Left ventricle myocardium inferior (tissue), 1 donor: ENCODE results near the gene TSKS. TPM values are rescaled to one million over a fixed set of nuclear protein-coding genes. Genes with fewer than 3 reads are reported as not detected.

ENCODE experiments used
- DNase-seq: peaks from one replicate; pipeline ENCODE4 v3.0.0-alpha.2; 2020
- H3K27ac ChIP-seq: fragments of 200-600 bp; replicated peaks from 2 replicates; pipeline ENCODE4 v1.8.0; 2021
- H3K27me3 ChIP-seq: fragments of 200-600 bp; 2 replicates; pipeline ENCODE4 v1.8.0; 2021; ENCODE audit warnings: low read depth
- H3K36me3 ChIP-seq: fragments of 200-600 bp; 2 replicates; pipeline ENCODE4 v1.8.0; 2021
- H3K4me1 ChIP-seq: fragments of 200-600 bp; 2 replicates; pipeline ENCODE4 v1.8.0; 2021
- H3K4me3 ChIP-seq: fragments of 200-600 bp; 2 replicates; pipeline ENCODE4 v1.8.0; 2021; ENCODE audit warnings: mild to moderate bottlenecking, moderate library complexity
- H3K9me3 ChIP-seq: fragments of 200-600 bp; replicated peaks from 2 replicates; pipeline ENCODE4 v1.8.0; 2021
- intact Hi-C: fragments of 100-400 bp; cut with micrococcal nuclease; formaldehyde crosslinking; loops from one replicate; pipeline ENCODE4 v1.11.0; 2022
- total RNA-seq: library from RNA; stranded (reverse); fragmentation: NEBNext Ultra II Directional; extraction: Animal tissue kit (Norgen Biotek cat#: 25700); gene quantifications from one replicate; pipeline ENCODE4 v1.2.1, GENCODE V29; 2021
- TF ChIP-seq, protein P1 (sequence below): fragments of 200-600 bp; IDR thresholded peaks from 2 replicates; pipeline ENCODE4 v1.8.0; 2021; ENCODE audit warnings: antibody characterized with exemption, mild to moderate bottlenecking, borderline replicate concordance
- donor health status: DM: no; HTN: yes; CAD: no; lungs with severe emphysema.

Gene TSKS
- total RNA-seq, 1 donor from 2014 or later: 0.38 TPM

DNA sequence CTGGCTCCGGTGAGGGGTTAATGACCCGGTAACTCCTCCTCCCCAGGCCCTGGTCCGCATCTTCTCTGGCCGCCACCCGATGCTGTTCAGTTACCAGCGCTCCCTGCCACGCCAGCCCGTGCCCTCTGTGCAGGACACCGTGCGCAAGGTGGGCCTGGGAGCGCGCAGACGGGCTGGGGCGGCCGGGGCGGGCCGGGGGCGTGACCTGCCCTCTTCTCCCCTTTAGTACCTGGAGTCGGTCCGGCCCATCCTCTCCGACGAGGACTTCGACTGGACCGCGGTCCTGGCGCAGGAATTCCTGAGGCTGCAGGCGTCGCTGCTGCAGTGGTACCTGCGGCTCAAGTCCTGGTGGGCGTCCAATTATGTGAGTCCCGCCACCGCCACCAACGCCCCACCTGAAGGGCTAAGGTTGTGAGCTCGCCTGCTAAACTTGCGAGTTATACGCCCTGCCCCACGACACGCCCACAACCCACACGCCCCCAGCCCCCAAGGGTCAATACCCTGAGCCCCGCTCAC, 61.8 kb downstream of the TSKS start:
- Histone ChIP-seq H3K27ac (no peak overlapping the region), H3K4me3 (no peak overlapping the region), H3K4me1 (no peaks in the 10 kb centered on the region), H3K36me3 (no peaks in the 10 kb centered on the region), H3K27me3 (peaks cover 16% of the 10 kb centered on the region), H3K9me3 (no peaks in the 10 kb centered on the region)
- intact Hi-C loops: no loop called here
- TF ChIP-seq, protein P1, sequence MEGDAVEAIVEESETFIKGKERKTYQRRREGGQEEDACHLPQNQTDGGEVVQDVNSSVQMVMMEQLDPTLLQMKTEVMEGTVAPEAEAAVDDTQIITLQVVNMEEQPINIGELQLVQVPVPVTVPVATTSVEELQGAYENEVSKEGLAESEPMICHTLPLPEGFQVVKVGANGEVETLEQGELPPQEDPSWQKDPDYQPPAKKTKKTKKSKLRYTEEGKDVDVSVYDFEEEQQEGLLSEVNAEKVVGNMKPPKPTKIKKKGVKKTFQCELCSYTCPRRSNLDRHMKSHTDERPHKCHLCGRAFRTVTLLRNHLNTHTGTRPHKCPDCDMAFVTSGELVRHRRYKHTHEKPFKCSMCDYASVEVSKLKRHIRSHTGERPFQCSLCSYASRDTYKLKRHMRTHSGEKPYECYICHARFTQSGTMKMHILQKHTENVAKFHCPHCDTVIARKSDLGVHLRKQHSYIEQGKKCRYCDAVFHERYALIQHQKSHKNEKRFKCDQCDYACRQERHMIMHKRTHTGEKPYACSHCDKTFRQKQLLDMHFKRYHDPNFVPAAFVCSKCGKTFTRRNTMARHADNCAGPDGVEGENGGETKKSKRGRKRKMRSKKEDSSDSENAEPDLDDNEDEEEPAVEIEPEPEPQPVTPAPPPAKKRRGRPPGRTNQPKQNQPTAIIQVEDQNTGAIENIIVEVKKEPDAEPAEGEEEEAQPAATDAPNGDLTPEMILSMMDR: no peak
- DNase-seq: no peak

DNA sequence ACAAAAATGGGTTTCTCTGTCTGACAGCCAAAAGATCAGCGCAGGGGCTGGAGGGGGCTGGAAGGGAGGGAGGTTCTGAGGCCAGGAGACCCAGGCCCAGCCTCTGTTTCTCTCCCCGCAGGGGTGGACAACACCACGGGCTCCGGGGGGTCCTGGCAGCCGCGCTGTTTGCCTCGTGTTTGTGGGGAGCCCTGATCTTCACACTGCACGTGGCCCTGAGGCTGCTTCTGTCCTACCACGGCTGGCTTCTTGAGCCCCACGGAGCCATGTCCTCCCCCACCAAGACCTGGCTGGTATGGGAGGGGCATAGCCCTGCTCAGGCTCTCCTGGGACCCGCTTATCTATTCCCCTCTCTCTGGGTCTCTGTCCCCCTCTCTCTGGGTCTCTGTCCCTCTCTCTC, 62.5 kb downstream of the TSKS start:
- Histone ChIP-seq H3K9me3 (no peaks in the 10 kb centered on the region), H3K27me3 (peaks cover 16% of the 10 kb centered on the region), H3K4me1 (no peaks in the 10 kb centered on the region), H3K36me3 (no peaks in the 10 kb centered on the region), H3K27ac (no peak overlapping the region), H3K4me3 (no peak overlapping the region)
- DNase-seq: no peak
- TF ChIP-seq, protein P1: no peak
- intact Hi-C loops: no loop called here

DNA sequence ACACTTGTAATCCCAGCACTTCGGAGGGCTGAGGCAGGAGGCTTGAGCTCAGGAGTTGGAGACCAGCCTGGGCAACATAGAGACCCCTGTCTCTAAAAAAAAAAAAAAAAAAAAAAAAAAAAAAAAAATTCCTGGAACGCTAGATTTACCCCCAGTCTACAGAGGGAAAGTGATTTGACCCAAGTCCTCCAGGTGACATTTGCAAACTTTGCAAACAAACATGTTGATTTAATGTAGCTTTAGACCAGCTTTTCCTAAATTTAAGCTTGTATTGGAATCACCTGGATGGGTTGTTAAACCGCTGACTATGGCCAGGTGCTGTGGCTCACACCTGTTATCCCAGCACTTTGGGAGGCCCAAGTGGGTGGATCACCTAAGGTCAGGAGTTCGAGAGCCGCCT, 63.7 kb downstream of the TSKS start:
- Histone ChIP-seq H3K27me3 (peaks cover 16% of the 10 kb centered on the region), H3K4me1 (no peaks in the 10 kb centered on the region), H3K4me3 (no peak overlapping the region), H3K9me3 (no peaks in the 10 kb centered on the region), H3K36me3 (no peaks in the 10 kb centered on the region), H3K27ac (no peak overlapping the region)
- intact Hi-C loops: no loop called here
- TF ChIP-seq, protein P1: no peak
- no peak for DNase-seq

DNA sequence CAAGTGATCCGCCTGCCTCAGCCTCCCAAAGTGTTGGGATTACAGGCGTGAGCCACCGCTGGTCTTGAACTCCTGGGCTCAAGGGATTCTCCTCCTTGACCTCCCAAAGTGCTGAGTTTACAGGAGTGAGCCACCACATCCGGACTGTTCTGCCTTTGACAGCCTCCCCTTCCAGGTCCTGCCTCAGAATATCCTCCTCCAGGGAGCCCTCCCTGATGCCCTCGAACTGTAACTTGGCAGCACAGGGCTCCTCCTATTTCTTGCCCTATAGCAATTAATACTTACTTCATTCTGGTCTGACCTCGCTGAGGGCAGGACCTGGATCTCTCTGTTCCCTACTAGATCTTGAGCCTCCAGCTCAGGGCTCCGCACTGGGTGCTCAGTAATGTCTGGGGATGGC, 66.2 kb downstream of the TSKS start:
- Histone ChIP-seq H3K36me3 (no peaks in the 10 kb centered on the region), H3K4me1 (no peaks in the 10 kb centered on the region), H3K27ac (no peak overlapping the region), H3K9me3 (no peaks in the 10 kb centered on the region), H3K4me3 (no peak overlapping the region), H3K27me3 (peaks cover 16% of the 10 kb centered on the region)
- intact Hi-C loops: no loop called here
- DNase-seq: no peak
- TF ChIP-seq, protein P1: no peak

DNA sequence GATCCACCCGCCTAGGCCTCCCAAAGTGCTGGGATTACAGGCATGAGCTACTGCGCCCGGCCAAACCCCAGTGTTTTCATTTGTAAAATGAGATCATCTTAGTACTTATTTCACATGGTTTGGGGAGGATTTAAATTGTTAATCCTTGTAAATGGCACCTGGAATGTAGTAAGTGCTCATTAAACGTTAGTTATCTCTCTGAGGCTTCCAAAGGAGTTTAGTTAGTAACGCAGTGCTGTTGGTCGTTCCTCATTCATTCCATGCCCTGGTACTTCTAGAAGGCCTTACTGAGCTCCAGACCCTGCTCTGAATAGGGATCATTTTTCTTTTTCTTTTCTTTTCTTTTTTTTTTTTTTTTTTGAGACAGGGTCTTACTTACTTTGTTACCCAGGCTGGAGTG, 67.0 kb downstream of the TSKS start:
- peaks cover 7% of the 10 kb centered on the region for H3K4me1 ChIP-seq
- DNase-seq: no peak
- no peaks in the 10 kb centered on the region for H3K9me3 ChIP-seq
- H3K36me3 ChIP-seq: no peaks in the 10 kb centered on the region
- H3K27me3 ChIP-seq: peaks cover 11% of the 10 kb centered on the region
- H3K27ac ChIP-seq: no peak overlapping the region
- no peak overlapping the region for H3K4me3 ChIP-seq
- intact Hi-C loops: no loop called here
- TF ChIP-seq, protein P1: no peak

DNA sequence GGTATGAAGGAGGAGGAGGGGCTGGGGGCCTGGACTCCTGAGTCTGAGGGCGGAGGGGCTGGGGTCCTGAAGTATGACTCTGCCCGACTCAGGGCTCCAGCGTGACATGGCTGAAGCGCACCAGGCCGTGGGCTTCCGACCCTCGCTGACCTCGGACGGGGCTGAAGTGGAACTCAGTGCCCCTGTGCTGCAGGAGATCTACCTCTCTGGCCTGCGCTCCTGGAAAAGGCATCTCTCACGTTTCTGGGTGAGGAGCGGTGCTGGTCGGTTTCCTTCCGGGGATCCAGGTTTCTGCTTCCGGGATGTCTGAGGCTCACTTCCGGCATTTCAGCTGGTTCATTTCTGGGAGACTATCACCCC, 71.0 kb downstream of the TSKS start:
- H3K36me3 ChIP-seq: peaks cover 12% of the 10 kb centered on the region
- TF ChIP-seq, protein P1: no peak
- H3K9me3 ChIP-seq: no peaks in the 10 kb centered on the region
- DNase-seq: no peak
- H3K4me1 ChIP-seq: peaks cover 45% of the 10 kb centered on the region
- no peak overlapping the region for H3K27ac ChIP-seq
- no peak overlapping the region for H3K4me3 ChIP-seq
- peaks cover 11% of the 10 kb centered on the region for H3K27me3 ChIP-seq
- intact Hi-C loops: no loop called here
